Parathyroid adenoma (tissue), 2 donors: ENCODE measurements around the gene ADH7.

Source experiments
- H2AFZ ChIP-seq: fragments of 300-600 bp; sonication (generic); one replicate; pipeline ENCODE4 v1.7.0; 2017; ENCODE audit warnings: antibody characterized with exemption, mild to moderate bottlenecking
- H3K27ac ChIP-seq: fragments of 300-600 bp; sonication (generic); one replicate; pipeline ENCODE4 v1.7.0; 2017
- H3K27me3 ChIP-seq: fragments of 300-600 bp; sonication (generic); one replicate; pipeline ENCODE4 v1.7.0; 2017; ENCODE audit warnings: low read length; ENCODE audit not compliant: control insufficient read depth, insufficient read depth
- H3K36me3 ChIP-seq: fragments of 300-600 bp; sonication (generic); one replicate; pipeline ENCODE4 v1.7.0; 2017; ENCODE audit warnings: low read length; ENCODE audit not compliant: control insufficient read depth, insufficient read depth
- H3K4me1 ChIP-seq: fragments of 300-600 bp; sonication (generic); one replicate; pipeline ENCODE4 v1.7.0; 2017; ENCODE audit warnings: control low read depth
- H3K4me2 ChIP-seq: fragments of 300-600 bp; sonication (generic); one replicate; pipeline ENCODE4 v1.7.0; 2017; ENCODE audit warnings: low read length
- H3K4me3 ChIP-seq: fragments of 300-600 bp; sonication (generic); one replicate; pipeline ENCODE4 v1.7.0; 2017; ENCODE audit warnings: low read depth, low read length
- H3K79me2 ChIP-seq: fragments of 300-600 bp; sonication (generic); one replicate; pipeline ENCODE4 v1.7.0; 2017; ENCODE audit warnings: control low read depth
- H3K9ac ChIP-seq: fragments of 300-600 bp; sonication (generic); one replicate; pipeline ENCODE4 v1.7.0; 2017; ENCODE audit warnings: mild to moderate bottlenecking
- H3K9me3 ChIP-seq: fragments of 300-600 bp; sonication (generic); one replicate; pipeline ENCODE4 v1.7.0; 2017; ENCODE audit warnings: low read length; ENCODE audit not compliant: control insufficient read depth
- TF ChIP-seq, protein P1 (sequence below): fragments of 300-600 bp; sonication (generic); IDR thresholded peaks from one replicate; pipeline ENCODE4 v1.7.0; 2017; ENCODE audit warnings: antibody characterized with exemption, mild to moderate bottlenecking
- donor health status: primary hyperparathyroidism.

The ADH7 gene

DNA sequence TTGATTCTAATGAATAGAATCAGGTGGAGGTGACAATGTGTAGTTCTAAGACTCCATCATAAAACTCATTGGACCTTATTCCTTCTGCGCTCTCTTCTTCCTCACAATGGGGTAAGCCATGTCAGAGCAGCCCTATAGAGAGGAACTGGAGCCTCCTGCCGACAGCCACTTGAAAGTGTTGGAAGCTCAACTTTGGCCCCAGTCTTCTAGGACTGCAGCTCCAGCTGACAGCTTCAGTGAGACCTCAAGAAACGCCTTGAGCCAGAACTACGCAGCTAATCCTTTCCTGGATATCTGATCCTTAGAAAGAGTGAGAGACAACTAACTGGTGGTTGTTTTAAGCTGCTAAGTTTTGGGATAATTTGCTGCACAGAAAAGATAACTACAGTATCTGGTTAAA, 22.1 kb upstream of the ADH7 start:
- TF ChIP-seq, protein P1, sequence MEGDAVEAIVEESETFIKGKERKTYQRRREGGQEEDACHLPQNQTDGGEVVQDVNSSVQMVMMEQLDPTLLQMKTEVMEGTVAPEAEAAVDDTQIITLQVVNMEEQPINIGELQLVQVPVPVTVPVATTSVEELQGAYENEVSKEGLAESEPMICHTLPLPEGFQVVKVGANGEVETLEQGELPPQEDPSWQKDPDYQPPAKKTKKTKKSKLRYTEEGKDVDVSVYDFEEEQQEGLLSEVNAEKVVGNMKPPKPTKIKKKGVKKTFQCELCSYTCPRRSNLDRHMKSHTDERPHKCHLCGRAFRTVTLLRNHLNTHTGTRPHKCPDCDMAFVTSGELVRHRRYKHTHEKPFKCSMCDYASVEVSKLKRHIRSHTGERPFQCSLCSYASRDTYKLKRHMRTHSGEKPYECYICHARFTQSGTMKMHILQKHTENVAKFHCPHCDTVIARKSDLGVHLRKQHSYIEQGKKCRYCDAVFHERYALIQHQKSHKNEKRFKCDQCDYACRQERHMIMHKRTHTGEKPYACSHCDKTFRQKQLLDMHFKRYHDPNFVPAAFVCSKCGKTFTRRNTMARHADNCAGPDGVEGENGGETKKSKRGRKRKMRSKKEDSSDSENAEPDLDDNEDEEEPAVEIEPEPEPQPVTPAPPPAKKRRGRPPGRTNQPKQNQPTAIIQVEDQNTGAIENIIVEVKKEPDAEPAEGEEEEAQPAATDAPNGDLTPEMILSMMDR, result no peak
- H3K27ac ChIP-seq, result no peak overlapping the region
- H3K4me1 ChIP-seq, result no peaks in the 10 kb centered on the region
- H3K27me3 ChIP-seq, result no peaks in the 10 kb centered on the region
- no peak overlapping the region for H3K4me2 ChIP-seq
- no peak overlapping the region for H3K9ac ChIP-seq
- no peaks in the 10 kb centered on the region for H3K9me3 ChIP-seq
- no peaks in the 10 kb centered on the region for H3K79me2 ChIP-seq
- no peaks in the 10 kb centered on the region for H3K36me3 ChIP-seq
- H3K4me3 ChIP-seq, result no peak overlapping the region
- H2AFZ ChIP-seq, result no peak overlapping the region

DNA sequence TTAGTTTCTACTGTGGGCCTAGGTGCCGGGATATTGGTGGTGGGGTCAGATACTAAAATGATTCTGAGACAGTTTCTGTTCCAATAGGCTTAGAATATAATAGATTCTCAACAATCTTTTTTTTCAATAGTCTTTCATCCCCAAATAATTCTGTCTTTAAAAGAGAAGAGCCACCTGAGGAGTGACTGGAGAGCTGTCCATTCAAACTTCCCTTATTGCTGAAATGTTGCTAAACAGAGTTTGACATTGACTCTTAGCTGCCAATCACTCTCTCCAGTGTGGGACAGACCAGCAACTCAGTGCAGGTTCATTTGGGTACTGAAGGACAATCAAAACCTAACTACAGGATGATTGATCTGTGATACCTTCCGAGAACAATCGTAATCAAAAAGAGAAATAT, 12.4 kb upstream of the ADH7 start:
- no peaks in the 10 kb centered on the region for H3K4me1 ChIP-seq
- no peak overlapping the region for H3K4me3 ChIP-seq
- H3K36me3 ChIP-seq, result no peaks in the 10 kb centered on the region
- no peaks in the 10 kb centered on the region for H3K9me3 ChIP-seq
- H3K9ac ChIP-seq, result no peak overlapping the region
- no peaks in the 10 kb centered on the region for H3K79me2 ChIP-seq
- H3K27me3 ChIP-seq, result no peaks in the 10 kb centered on the region
- H3K4me2 ChIP-seq, result no peak overlapping the region
- H3K27ac ChIP-seq, result no peak overlapping the region
- no peak overlapping the region for H2AFZ ChIP-seq
- TF ChIP-seq, protein P1, result no peak

DNA sequence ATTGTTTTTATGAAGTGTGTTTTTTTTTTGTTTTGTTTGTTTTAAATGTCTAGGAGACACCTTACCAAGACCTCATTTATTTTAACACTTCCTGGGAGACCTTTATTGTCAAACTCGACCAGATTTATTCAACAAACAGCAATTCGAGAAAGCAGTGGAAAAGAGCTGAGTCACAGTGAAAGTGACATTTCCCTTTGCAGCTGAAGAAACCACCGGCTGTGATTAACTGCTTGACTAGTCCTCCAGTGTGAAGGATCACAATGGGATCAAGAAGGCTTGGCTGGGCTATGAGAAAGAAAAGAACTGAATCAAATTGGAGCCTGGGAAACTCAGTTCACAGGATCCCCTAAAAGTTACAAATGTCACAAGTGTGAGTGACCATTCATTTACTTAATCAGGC, 11.9 kb upstream of the ADH7 start:
- Histone ChIP-seq H2AFZ (no peak overlapping the region), H3K9me3 (no peaks in the 10 kb centered on the region), H3K27ac (no peak overlapping the region), H3K79me2 (no peaks in the 10 kb centered on the region), H3K4me1 (no peaks in the 10 kb centered on the region), H3K36me3 (no peaks in the 10 kb centered on the region), H3K4me3 (no peak overlapping the region), H3K27me3 (no peaks in the 10 kb centered on the region), H3K9ac (no peak overlapping the region), H3K4me2 (no peak overlapping the region)
- TF ChIP-seq, protein P1, result no peak

DNA sequence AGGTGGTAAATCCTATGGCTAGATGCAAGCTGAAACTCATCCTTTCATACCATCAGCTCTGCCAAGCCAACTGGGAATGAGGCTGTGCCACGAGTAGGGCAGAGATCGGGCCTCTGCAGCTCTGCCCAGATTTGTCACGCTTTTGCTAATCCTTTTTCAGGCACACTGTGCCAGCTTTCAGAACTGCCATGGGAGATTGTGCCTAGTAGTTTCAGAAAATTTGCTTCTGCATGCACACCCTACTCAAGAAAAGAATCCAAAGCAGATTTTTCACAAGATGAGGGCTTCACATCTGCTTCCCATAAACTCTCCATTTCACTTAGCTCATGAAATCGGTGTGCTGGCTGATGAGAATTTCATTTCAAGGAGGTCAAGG, 3.3 kb upstream of the ADH7 start:
- no peaks in the 10 kb centered on the region for H3K79me2 ChIP-seq
- no peaks in the 10 kb centered on the region for H3K27me3 ChIP-seq
- H3K4me2 ChIP-seq, result no peak overlapping the region
- H3K9me3 ChIP-seq, result no peaks in the 10 kb centered on the region
- no peak overlapping the region for H3K9ac ChIP-seq
- H3K27ac ChIP-seq, result no peak overlapping the region
- no peaks in the 10 kb centered on the region for H3K36me3 ChIP-seq
- H2AFZ ChIP-seq, result no peak overlapping the region
- H3K4me1 ChIP-seq, result no peaks in the 10 kb centered on the region
- TF ChIP-seq, protein P1, result no peak
- no peak overlapping the region for H3K4me3 ChIP-seq

DNA sequence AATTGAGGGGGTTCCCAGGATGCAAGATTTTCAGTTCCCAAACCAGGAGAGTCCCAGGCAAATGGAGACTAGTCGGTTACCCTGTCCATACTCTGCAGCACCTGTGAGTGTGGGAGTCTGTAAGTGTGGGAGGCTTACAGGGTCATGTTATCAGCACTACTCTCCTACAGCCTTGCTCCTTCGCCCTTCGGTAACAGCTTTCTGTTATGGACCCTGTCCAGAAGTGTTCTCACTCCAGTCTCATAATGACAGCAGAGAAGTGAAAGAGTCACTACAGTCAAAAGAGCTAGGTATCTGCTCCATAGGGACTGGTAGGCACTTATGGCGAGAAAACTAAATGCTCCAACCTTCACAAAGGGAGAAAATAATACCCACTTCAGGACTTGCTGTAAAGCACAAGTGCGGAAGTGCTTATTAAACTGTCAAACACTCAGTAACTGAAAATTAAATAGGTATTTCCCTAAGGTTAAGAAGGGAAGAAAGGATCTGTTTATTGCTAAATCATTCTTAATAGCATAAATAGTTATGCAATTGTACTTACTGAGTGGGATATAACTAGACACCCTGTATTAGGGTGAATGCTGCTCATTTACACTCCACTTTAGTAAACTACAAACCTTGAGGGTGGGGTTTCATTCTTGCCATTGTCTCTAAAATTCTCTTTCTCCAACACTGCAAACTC, 2.7 kb upstream of the ADH7 start:
- TF ChIP-seq, protein P1, result no peak
- no peak overlapping the region for H3K27ac ChIP-seq

More for the DNA sequence above, 2.7 kb upstream of the ADH7 start:
- Histone ChIP-seq H3K9me3 (no peaks in the 10 kb centered on the region), H3K27me3 (no peaks in the 10 kb centered on the region), H2AFZ (no peak overlapping the region), H3K36me3 (no peaks in the 10 kb centered on the region), H3K4me2 (no peak overlapping the region), H3K9ac (no peak overlapping the region), H3K4me3 (no peak overlapping the region), H3K79me2 (no peaks in the 10 kb centered on the region), H3K4me1 (no peaks in the 10 kb centered on the region)
